Natural killer cell (primary cell): ENCODE measurements around the gene EIF3K. TPM values are rescaled to one million over a fixed set of nuclear protein-coding genes. Genes with fewer than 3 reads are reported as not detected.

Experiments
- ATAC-seq, 3 donors: fragments of 150-1000 bp in 2 of 3; fragments of 200-7000 bp in 1 of 3; cut with Tn5 transposase; 1 replicate in 1 of 3; 2 replicates in 2 of 3; pipeline ENCODE4 v1.10.0; 2021; ENCODE audit warnings: mild to moderate bottlenecking in 2 of 3, moderate library complexity in 2 of 3
- DNase-seq, 2 donors: peaks; one replicate each; pipeline versions ENCODE4 v3.0.0 to v3.0.0-alpha.2; 2013 to 2021; ENCODE audit warnings: mixed read lengths in 1 of 2
- H3K27ac ChIP-seq: one replicate; pipeline ENCODE4 v1.5.1; 2013; ENCODE audit warnings: mild to moderate bottlenecking, low read length
- H3K27me3 ChIP-seq: one replicate; pipeline ENCODE4 v1.6.1; 2013; ENCODE audit warnings: low read length; ENCODE audit not compliant: control insufficient read depth, insufficient read depth
- H3K36me3 ChIP-seq: one replicate; pipeline ENCODE4 v1.6.1; 2013; ENCODE audit warnings: low read length; ENCODE audit not compliant: control insufficient read depth, insufficient read depth
- H3K4me1 ChIP-seq: one replicate; pipeline ENCODE4 v1.6.1; 2013; ENCODE audit warnings: low read length; ENCODE audit not compliant: control insufficient read depth, insufficient read depth
- H3K4me3 ChIP-seq: one replicate; pipeline ENCODE4 v1.5.1; 2013; ENCODE audit warnings: low read length
- H3K9me3 ChIP-seq: one replicate; pipeline ENCODE4 v1.6.1; 2013; ENCODE audit warnings: low read length; ENCODE audit not compliant: control insufficient read depth, insufficient read depth
- H3K27ac Mint-ChIP-seq, 2 donors: one replicate each; pipeline ENCODE4 v1.8.0; 2022; ENCODE audit warnings: mild to moderate bottlenecking in 2 of 2, mixed read lengths in 2 of 2, moderate library complexity in 1 of 2
- H3K27me3 Mint-ChIP-seq, 2 donors: one replicate each; pipeline ENCODE4 v1.8.0; 2022; ENCODE audit warnings: low read depth in 2 of 2, mixed read lengths in 2 of 2
- H3K36me3 Mint-ChIP-seq: one replicate; pipeline ENCODE4 v1.8.0; 2022; ENCODE audit warnings: mixed read lengths
- H3K4me1 Mint-ChIP-seq, 2 donors: one replicate each; pipeline ENCODE4 v1.8.0; 2022; ENCODE audit warnings: mixed read lengths in 2 of 2
- H3K4me3 Mint-ChIP-seq: one replicate; pipeline ENCODE4 v1.8.0; 2022; ENCODE audit warnings: mild to moderate bottlenecking, moderate library complexity, mixed read lengths
- H3K9me3 Mint-ChIP-seq, 2 donors: one replicate each; pipeline ENCODE4 v1.8.0; 2022; ENCODE audit warnings: mixed read lengths in 2 of 2
- WGBS: methylation state at CpG from one replicate; pipeline ENCODE4 v1.1.7; 2013; ENCODE audit warnings: missing lambda C conversion rate; ENCODE audit not compliant: insufficient coverage; 5-methylcytosine and 5-hydroxymethylcytosine counted together
- intact Hi-C: fragments of 100-400 bp; cut with micrococcal nuclease; formaldehyde crosslinking; loops from one replicate; pipeline ENCODE4 v1.14.2; 2022
- total RNA-seq, 4 donors: library from RNA; stranded (reverse); fragments of 120-200 nt in 1 of 4; gene quantifications; one replicate each; pipeline versions ENCODE4 v1.2.3 to v1.2.4, GENCODE V29; 2013 to 2022
- TF ChIP-seq, protein P1 (sequence below): fragments of 200-600 bp; IDR thresholded peaks from one replicate; pipeline ENCODE4 v1.8.0; 2022; ENCODE audit warnings: antibody characterized with exemption

Gene EIF3K
- total RNA-seq, 3 donors from 2014 or later (not counting 1 experiment from before 2014, with no cell fraction given) = 232 to 262 (median 238) TPM

GRCh38 chr19:38665219-38665931, 46.4 kb downstream of the EIF3K start:
- intact Hi-C loops = loop anchor here (2.0 kb wide), 1 partner anchor 15 kb away; no protein-coding TSS in a partner anchor
- Histone ChIP-seq H3K4me1 (peaks cover 96% of the 10 kb centered on the region), H3K36me3 (peaks cover 9% of the 10 kb centered on the region), H3K9me3 (no peaks in the 10 kb centered on the region), H3K27ac (peak overlapping the region; percentile 77), H3K4me3 (no peak overlapping the region), H3K27me3 (no peaks in the 10 kb centered on the region)
- 62% methylated on average over 11 of the region's 13 CpGs for WGBS
- TF ChIP-seq, protein P1, sequence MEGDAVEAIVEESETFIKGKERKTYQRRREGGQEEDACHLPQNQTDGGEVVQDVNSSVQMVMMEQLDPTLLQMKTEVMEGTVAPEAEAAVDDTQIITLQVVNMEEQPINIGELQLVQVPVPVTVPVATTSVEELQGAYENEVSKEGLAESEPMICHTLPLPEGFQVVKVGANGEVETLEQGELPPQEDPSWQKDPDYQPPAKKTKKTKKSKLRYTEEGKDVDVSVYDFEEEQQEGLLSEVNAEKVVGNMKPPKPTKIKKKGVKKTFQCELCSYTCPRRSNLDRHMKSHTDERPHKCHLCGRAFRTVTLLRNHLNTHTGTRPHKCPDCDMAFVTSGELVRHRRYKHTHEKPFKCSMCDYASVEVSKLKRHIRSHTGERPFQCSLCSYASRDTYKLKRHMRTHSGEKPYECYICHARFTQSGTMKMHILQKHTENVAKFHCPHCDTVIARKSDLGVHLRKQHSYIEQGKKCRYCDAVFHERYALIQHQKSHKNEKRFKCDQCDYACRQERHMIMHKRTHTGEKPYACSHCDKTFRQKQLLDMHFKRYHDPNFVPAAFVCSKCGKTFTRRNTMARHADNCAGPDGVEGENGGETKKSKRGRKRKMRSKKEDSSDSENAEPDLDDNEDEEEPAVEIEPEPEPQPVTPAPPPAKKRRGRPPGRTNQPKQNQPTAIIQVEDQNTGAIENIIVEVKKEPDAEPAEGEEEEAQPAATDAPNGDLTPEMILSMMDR = no peak
- H3K27me3 Mint-ChIP-seq = no peaks in the 10 kb centered on the region
- DNase-seq (no peak), ATAC-seq (no peak)
- H3K36me3 Mint-ChIP-seq = no peaks in the 10 kb centered on the region
- H3K9me3 Mint-ChIP-seq = no peaks in the 10 kb centered on the region
- H3K4me1 Mint-ChIP-seq = peaks cover 83 to 85% of the 10 kb centered on the region in 2 donors
- peak overlapping the region; percentile 37 for H3K4me3 Mint-ChIP-seq
- H3K27ac Mint-ChIP-seq = peak overlapping the region; percentile 85

- no peak for DNase-seq
- no peaks in the 10 kb centered on the region for H3K36me3 Mint-ChIP-seq
- peaks cover 83 to 85% of the 10 kb centered on the region in 2 donors for H3K4me1 Mint-ChIP-seq
- no peak overlapping the region for H3K4me3 ChIP-seq
- TF ChIP-seq, protein P1 = no peak
- intact Hi-C loops = loop anchor here (2.0 kb wide), 1 partner anchor 15 kb away; no protein-coding TSS in a partner anchor
- whole genome bisulfite sequencing = 77% methylated on average over 19 of the region's 19 CpGs
- no peaks in the 10 kb centered on the region for H3K27me3 Mint-ChIP-seq
- peak overlapping the region; percentile 85 for H3K27ac Mint-ChIP-seq
- no peaks in the 10 kb centered on the region for H3K27me3 ChIP-seq
- peaks cover 96% of the 10 kb centered on the region for H3K4me1 ChIP-seq
- H3K27ac ChIP-seq = peak overlapping the region; percentile 77
- no peaks in the 10 kb centered on the region for H3K9me3 Mint-ChIP-seq
- peak overlapping the region; percentile 37 for H3K4me3 Mint-ChIP-seq
- peaks cover 3% of the 10 kb centered on the region for H3K36me3 ChIP-seq
- no peaks in the 10 kb centered on the region for H3K9me3 ChIP-seq
- no peak for ATAC-seq
These were observed 47.1 kb downstream of the EIF3K start for GRCh38 chr19:38665950-38666662.

- ATAC-seq (peak; percentile 72 to 78 (median 77)), DNase-seq (peak; percentile 47 to 71)
- intact Hi-C loops = loop anchor here (1.0 kb wide), 1 partner anchor 9 kb away; no protein-coding TSS in a partner anchor
- H3K36me3 ChIP-seq = peaks cover 2% of the 10 kb centered on the region
- no peak overlapping the region for H3K4me3 ChIP-seq
- no peaks in the 10 kb centered on the region for H3K36me3 Mint-ChIP-seq
- no peaks in the 10 kb centered on the region for H3K27me3 ChIP-seq
- H3K4me1 ChIP-seq = peaks cover 98% of the 10 kb centered on the region
- 43% methylated on average over 9 of the region's 10 CpGs for WGBS
- peak overlapping the region; percentile 75 for H3K4me3 Mint-ChIP-seq
- peak overlapping the region; percentile 77 for H3K27ac ChIP-seq
- no peaks in the 10 kb centered on the region for H3K9me3 ChIP-seq
- H3K9me3 Mint-ChIP-seq = no peaks in the 10 kb centered on the region
- peaks cover 88 to 89% of the 10 kb centered on the region in 2 donors for H3K4me1 Mint-ChIP-seq
- H3K27me3 Mint-ChIP-seq = no peaks in the 10 kb centered on the region
- TF ChIP-seq, protein P1 = no peak
- peak overlapping the region; percentile 85 for H3K27ac Mint-ChIP-seq
These were observed 47.9 kb downstream of the EIF3K start for GRCh38 chr19:38666663-38667511.
